OCI-LY1 (cell line): ENCODE data around the gene MLPH.

Source experiments
- H2AFZ ChIP-seq: fragments of 200-600 bp; sonication (generic), shearing (Covaris generic); 2 replicates; pipeline ENCODE4 v1.6.0; 2014; ENCODE audit warnings: antibody characterized with exemption, mild to moderate bottlenecking, low read length
- H3F3A ChIP-seq: fragments of 200-600 bp; sonication (generic), shearing (Covaris generic); 2 replicates; pipeline ENCODE4 v1.6.0; 2014; ENCODE audit warnings: mild to moderate bottlenecking, antibody characterized with exemption, low read length, moderate library complexity; ENCODE audit not compliant: insufficient read depth
- H3K27ac ChIP-seq: fragments of 200-600 bp; sonication (generic); 2 replicates; pipeline ENCODE4 v1.5.1; 2014; ENCODE audit warnings: low read length, mixed run types, mild to moderate bottlenecking, low read depth; ENCODE audit not compliant: poor library complexity, severe bottlenecking
- H3K27me3 ChIP-seq: fragments of 200-600 bp; sonication (generic); 2 replicates; pipeline ENCODE4 v1.6.0; 2014; ENCODE audit warnings: antibody characterized with exemption, mild to moderate bottlenecking, low read length, moderate library complexity; ENCODE audit not compliant: insufficient read depth
- H3K36me3 ChIP-seq: fragments of 200-600 bp; sonication (generic); 2 replicates; pipeline ENCODE4 v1.6.1; 2014; ENCODE audit warnings: mild to moderate bottlenecking, antibody characterized with exemption, low read length, moderate library complexity, mixed read lengths; ENCODE audit not compliant: insufficient read depth
- H3K4me1 ChIP-seq: fragments of 200-600 bp; sonication (generic); 2 replicates; pipeline ENCODE4 v1.5.1; 2014; ENCODE audit warnings: mild to moderate bottlenecking, low read length, moderate library complexity; ENCODE audit not compliant: insufficient read depth, severe bottlenecking
- H3K4me2 ChIP-seq: fragments of 200-600 bp; sonication (generic), shearing (Covaris generic); 2 replicates; pipeline ENCODE4 v1.6.1; 2014; ENCODE audit warnings: low read length
- H3K4me3 ChIP-seq: fragments of 200-600 bp; sonication (generic); 2 replicates; pipeline ENCODE4 v1.5.1; 2014; ENCODE audit warnings: low read length, low read depth, mild to moderate bottlenecking, mixed read lengths; ENCODE audit not compliant: poor library complexity, severe bottlenecking
- H3K79me2 ChIP-seq: fragments of 200-600 bp; shearing (Covaris generic); 2 replicates; pipeline ENCODE4 v1.6.1; 2016; ENCODE audit warnings: mixed run types, low read length, mixed read lengths; ENCODE audit not compliant: insufficient read depth
- H3K9ac ChIP-seq: fragments of 200-600 bp; sonication (generic), shearing (Covaris generic); 2 replicates; pipeline ENCODE4 v1.6.1; 2014; ENCODE audit warnings: mild to moderate bottlenecking, low read length, mixed read lengths
- H3K9me2 ChIP-seq: fragments of 200-600 bp; sonication (generic), shearing (Covaris generic); 2 replicates; pipeline ENCODE4 v1.6.1; 2014; ENCODE audit warnings: low read depth, mild to moderate bottlenecking, low read length, mixed read lengths
- H3K9me3 ChIP-seq: fragments of 200-600 bp; shearing (Covaris generic); 2 replicates; pipeline ENCODE4 v1.6.1; 2014; ENCODE audit warnings: low read length, mixed read lengths
- H4K20me1 ChIP-seq: fragments of 200-600 bp; sonication (generic), shearing (Covaris generic); 2 replicates; pipeline ENCODE4 v1.6.0; 2016; ENCODE audit warnings: mild to moderate bottlenecking, low read length; ENCODE audit not compliant: insufficient read depth
- EZH2 ChIP-seq: fragments of 200-600 bp; sonication (generic), shearing (Covaris generic); IDR thresholded peaks from 2 replicates; pipeline ENCODE4 v1.8.0; 2017; ENCODE audit warnings: borderline replicate concordance, mixed run types, mild to moderate bottlenecking, antibody characterized with exemption, low read length, moderate library complexity, mixed read lengths
- TF ChIP-seq, protein P1 (sequence below): fragments of 200-600 bp; sonication (generic), shearing (Covaris generic); IDR thresholded peaks from 2 replicates; pipeline ENCODE4 v1.5.1; 2017; ENCODE audit warnings: mild to moderate bottlenecking, antibody characterized with exemption, low read length, moderate library complexity, mixed read lengths

The MLPH gene

DNA sequence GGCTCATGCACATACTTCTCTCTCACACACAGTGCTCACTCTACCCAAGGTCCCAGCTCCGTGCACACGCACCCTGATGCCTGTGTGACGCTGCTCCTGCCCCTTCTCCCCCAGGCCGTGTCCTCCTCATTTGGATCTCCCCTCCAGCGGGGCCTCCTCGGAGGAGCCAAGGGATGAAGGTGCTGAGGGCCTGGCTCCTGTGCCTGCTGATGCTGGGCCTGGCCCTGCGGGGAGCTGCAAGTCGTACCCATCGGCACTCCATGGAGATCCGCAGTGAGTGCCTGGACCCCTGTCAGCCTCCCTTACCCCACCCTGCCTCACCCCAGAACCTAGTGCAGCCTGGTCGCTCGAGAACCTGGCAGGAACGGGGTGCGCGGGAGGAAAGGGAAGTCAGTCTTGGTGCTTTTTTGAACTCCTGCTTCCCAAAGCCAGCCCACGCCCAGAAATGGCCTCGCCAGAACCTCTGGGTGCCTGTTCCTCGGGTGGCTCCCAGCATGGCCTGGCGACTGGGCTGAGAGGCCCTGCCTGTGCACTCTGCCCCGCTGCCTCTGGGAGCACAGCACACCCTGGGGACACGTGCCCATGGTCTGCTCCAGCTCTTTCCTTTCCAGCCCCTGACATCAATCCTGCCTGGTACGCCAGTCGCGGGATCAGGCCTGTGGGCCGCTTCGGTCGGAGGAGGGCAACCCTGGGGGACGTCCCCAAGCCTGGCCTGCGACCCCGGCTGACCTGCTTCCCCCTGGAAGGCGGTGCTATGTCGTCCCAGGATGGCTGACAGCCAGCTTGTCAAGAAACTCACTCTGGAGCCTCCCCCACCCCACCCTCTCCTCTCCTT is 79.6 kb downstream of the MLPH start, which contains the start of gene PRLH:
Gene PRLH, plus strand, starts transcription at position 174 of the 835 bp plus-strand sequence. Its CDS starts 0 bp downstream, at position 174.
- Histone ChIP-seq H4K20me1 (no peaks in the 10 kb centered on the region), H3K79me2 (no peaks in the 10 kb centered on the region), H3K4me1 (no peaks in the 10 kb centered on the region), H3K4me3 (no peak within 1 kb of the TSS), H3K4me2 (no peak within 1 kb of the TSS), H3K9me3 (no peaks in the 10 kb centered on the region), H3K9ac (no peak within 1 kb of the TSS), H3K27me3 (peaks cover 6% of the 10 kb centered on the region; the same call in 1 of the 2 replicates), H3F3A (no peaks in the 10 kb centered on the region), H2AFZ (no peak within 1 kb of the TSS), H3K27ac (no peak within 1 kb of the TSS), H3K36me3 (no peaks in the 10 kb centered on the region), H3K9me2 (no peaks in the 10 kb centered on the region)
- TF ChIP-seq, protein P1, sequence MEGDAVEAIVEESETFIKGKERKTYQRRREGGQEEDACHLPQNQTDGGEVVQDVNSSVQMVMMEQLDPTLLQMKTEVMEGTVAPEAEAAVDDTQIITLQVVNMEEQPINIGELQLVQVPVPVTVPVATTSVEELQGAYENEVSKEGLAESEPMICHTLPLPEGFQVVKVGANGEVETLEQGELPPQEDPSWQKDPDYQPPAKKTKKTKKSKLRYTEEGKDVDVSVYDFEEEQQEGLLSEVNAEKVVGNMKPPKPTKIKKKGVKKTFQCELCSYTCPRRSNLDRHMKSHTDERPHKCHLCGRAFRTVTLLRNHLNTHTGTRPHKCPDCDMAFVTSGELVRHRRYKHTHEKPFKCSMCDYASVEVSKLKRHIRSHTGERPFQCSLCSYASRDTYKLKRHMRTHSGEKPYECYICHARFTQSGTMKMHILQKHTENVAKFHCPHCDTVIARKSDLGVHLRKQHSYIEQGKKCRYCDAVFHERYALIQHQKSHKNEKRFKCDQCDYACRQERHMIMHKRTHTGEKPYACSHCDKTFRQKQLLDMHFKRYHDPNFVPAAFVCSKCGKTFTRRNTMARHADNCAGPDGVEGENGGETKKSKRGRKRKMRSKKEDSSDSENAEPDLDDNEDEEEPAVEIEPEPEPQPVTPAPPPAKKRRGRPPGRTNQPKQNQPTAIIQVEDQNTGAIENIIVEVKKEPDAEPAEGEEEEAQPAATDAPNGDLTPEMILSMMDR: no peak
- TF ChIP-seq EZH2: no peak

DNA sequence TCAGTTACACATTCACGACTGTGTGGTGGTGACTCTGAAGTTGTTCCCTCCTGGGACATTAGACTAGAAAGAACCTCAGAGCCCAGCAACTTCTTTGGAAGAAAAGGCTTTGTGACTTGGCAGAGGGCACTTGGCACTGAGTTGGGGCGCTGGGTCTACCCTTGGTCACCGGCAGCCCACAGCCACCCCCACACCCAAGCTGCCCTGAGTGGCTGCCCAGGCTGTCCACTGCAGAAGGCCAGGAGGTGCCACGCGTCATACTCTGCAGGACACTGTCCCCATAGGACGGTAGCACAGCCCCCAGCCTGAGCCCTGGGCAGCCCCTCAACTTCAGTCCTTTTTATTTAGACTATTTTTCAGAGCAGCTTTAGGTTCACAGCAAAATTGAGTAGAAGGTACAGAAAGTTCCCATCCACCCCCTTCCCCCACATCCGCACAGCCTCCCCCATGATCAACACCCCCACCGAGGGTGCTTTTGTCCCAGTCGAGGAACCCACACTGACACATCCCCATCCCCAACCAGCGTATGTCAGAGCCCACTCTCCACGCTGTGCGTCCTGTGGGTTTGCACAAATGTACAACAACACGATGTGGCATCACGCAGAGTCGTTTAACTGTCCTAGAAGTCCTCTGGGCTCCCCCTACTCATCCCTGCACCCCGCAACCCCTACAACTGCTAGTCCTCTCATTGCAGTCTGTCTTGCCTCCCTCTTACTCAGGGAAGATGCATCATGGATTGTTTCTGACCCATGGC is 80.4 kb downstream of the MLPH start:
- TF ChIP-seq EZH2: no peak
- TF ChIP-seq, protein P1: no peak
- Histone ChIP-seq H2AFZ (no peak overlapping the region), H3K27me3 (peaks cover 6% of the 10 kb centered on the region; the same call in 1 of the 2 replicates), H3K4me1 (no peaks in the 10 kb centered on the region), H3F3A (no peaks in the 10 kb centered on the region), H3K4me2 (no peak overlapping the region), H3K79me2 (no peaks in the 10 kb centered on the region), H3K9me2 (no peaks in the 10 kb centered on the region), H4K20me1 (no peaks in the 10 kb centered on the region), H3K27ac (no peak overlapping the region), H3K36me3 (no peaks in the 10 kb centered on the region), H3K9ac (no peak overlapping the region), H3K4me3 (no peak overlapping the region), H3K9me3 (no peaks in the 10 kb centered on the region)

DNA sequence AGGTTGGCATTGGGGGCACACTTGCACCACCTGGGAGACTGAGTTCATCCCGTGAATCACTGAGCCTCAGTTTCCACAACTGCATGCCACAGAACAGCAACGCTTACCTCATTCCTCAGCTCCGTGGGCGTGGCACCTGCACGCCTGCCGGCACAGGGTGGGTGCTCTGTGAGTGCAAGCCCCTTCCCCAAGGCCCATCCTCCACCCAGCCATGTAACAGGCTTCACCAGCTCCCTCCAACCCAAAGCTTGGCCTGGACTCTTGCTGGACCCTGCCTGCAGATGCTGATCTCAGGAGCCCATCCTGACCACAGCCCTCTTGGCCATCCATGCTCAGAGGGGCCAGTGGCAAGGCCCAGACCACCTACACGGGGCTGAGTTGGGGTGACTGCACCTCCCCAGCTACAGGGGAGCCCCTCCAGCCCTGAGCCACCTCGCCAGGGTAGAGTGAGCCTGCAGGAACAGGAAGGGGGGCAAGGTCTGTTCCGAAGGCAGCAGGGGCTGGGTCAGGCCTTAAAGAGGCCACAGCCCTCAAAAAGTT is 81.1 kb downstream of the MLPH start:
- H3K4me2 ChIP-seq: no peak overlapping the region
- H3K9ac ChIP-seq: no peak overlapping the region
- H3K9me2 ChIP-seq: no peaks in the 10 kb centered on the region
- H4K20me1 ChIP-seq: no peaks in the 10 kb centered on the region
- no peaks in the 10 kb centered on the region for H3K79me2 ChIP-seq
- H3K9me3 ChIP-seq: no peaks in the 10 kb centered on the region
- no peak overlapping the region for H3K27ac ChIP-seq
- no peak overlapping the region for H2AFZ ChIP-seq
- TF ChIP-seq, protein P1: no peak
- TF ChIP-seq EZH2: no peak
- peaks cover 6% of the 10 kb centered on the region; the same call in 1 of the 2 replicates for H3K27me3 ChIP-seq
- H3F3A ChIP-seq: no peaks in the 10 kb centered on the region
- no peaks in the 10 kb centered on the region for H3K36me3 ChIP-seq
- H3K4me1 ChIP-seq: no peaks in the 10 kb centered on the region
- H3K4me3 ChIP-seq: no peak overlapping the region
